GM18868 (cell line): ENCODE measurements around the gene GLUD1.
A peak's percentile ranks its signal among the peaks of the same experiment; 100 is the strongest.
"Not testable (repeated sequence)": the region's sequence is repeated elsewhere in the genome, so short reads cannot be mapped to it uniquely, and the experiment has no call there.

Experiments used
- ATAC-seq: cut with Tn5 transposase; IDR thresholded peaks from one replicate; pipeline ENCODE4 v1.9.1; 2021; ENCODE audit warnings: mild to moderate bottlenecking, moderate library complexity; ENCODE audit not compliant: unreplicated experiment

GLUD1 gene

GRCh38 chr10:87090779-87091178, 3.9 kb downstream of the GLUD1 start:
- no peak for ATAC-seq

GRCh38 chr10:87089746-87090145, 4.9 kb downstream of the GLUD1 start:
- ATAC-seq = no peak

GRCh38 chr10:87085537-87085936, 9.1 kb downstream of the GLUD1 start:
- ATAC-seq = no peak

GRCh38 chr10:87084291-87084782, 10.3 kb downstream of the GLUD1 start:
- ATAC-seq = peak; percentile 77

GRCh38 chr10:87083576-87084290, 10.9 kb downstream of the GLUD1 start:
- peak; percentile 44 for ATAC-seq

GRCh38 chr10:87082219-87082618, 12.4 kb downstream of the GLUD1 start:
- not testable (repeated sequence) for ATAC-seq

- ATAC-seq = not testable (repeated sequence)
Observed at GRCh38 chr10:87081574-87081973, 13.1 kb downstream of the GLUD1 start.

- ATAC-seq = not testable (repeated sequence)
Observed at GRCh38 chr10:87080621-87081020, 14.0 kb downstream of the GLUD1 start.

- ATAC-seq = no peak
Observed at GRCh38 chr10:87079106-87079836, 15.4 kb downstream of the GLUD1 start.

GRCh38 chr10:87076421-87076820, 18.2 kb downstream of the GLUD1 start:
- ATAC-seq = not testable (repeated sequence)

- ATAC-seq = no peak
Observed at GRCh38 chr10:87072449-87072848, 22.2 kb downstream of the GLUD1 start.

- no peak for ATAC-seq
Observed at GRCh38 chr10:87068281-87068680, 26.4 kb downstream of the GLUD1 start.

- ATAC-seq = no peak
Observed at GRCh38 chr10:87066865-87067264, 27.8 kb downstream of the GLUD1 start.

- ATAC-seq = no peak
Observed at GRCh38 chr10:87066178-87066577, 28.5 kb downstream of the GLUD1 start.

- no peak for ATAC-seq
Observed at GRCh38 chr10:87064651-87065050, 30.0 kb downstream of the GLUD1 start.

GRCh38 chr10:87060280-87060928, 34.2 kb downstream of the GLUD1 start:
- no peak for ATAC-seq

- no peak for ATAC-seq
Observed at GRCh38 chr10:87059401-87059800, 35.2 kb downstream of the GLUD1 start.

- no peak for ATAC-seq
Observed at GRCh38 chr10:87058171-87058570, 36.5 kb downstream of the GLUD1 start.

GRCh38 chr10:87054373-87055295, 40.0 kb downstream of the GLUD1 start:
- ATAC-seq = no peak

- no peak for ATAC-seq
Observed at GRCh38 chr10:87053577-87054181, 41.0 kb downstream of the GLUD1 start.
